GM15510 (cell line): ENCODE data around the gene BNIP2.

Source experiments
- POLR2A ChIP-seq: IDR thresholded peaks from 3 replicates; pipeline ENCODE4 v1.6.1; 2011; ENCODE audit warnings: borderline replicate concordance; ENCODE audit not compliant: insufficient read length; ENCODE audit errors: extremely low read depth

The BNIP2 gene

GRCh38 chr15:59662260-59662659 lies 26.9 kb downstream of the BNIP2 start:
- TF ChIP-seq POLR2A, result no peak

- TF ChIP-seq POLR2A, result no peak
Observed at GRCh38 chr15:59659366-59659765, 29.8 kb downstream of the BNIP2 start.

GRCh38 chr15:59657635-59658125 lies 31.4 kb downstream of the BNIP2 start:
- TF ChIP-seq POLR2A, result no peak

GRCh38 chr15:59656897-59657634 lies 32.1 kb downstream of the BNIP2 start, which contains the start of gene GTF2A2:
Gene GTF2A2 (minus strand): TSS chr15:59657515. CDS start chr15:59652277, 5,238 bp downstream.
- TF ChIP-seq POLR2A, result peak; percentile 71

GRCh38 chr15:59654046-59654445 lies 35.1 kb downstream of the BNIP2 start:
- TF ChIP-seq POLR2A, result no peak

- no peak for TF ChIP-seq POLR2A
Observed at GRCh38 chr15:59649603-59650002, 39.5 kb downstream of the BNIP2 start.

GRCh38 chr15:59647085-59647484 lies 42.0 kb downstream of the BNIP2 start:
- no peak for TF ChIP-seq POLR2A

- no peak for TF ChIP-seq POLR2A
Observed at GRCh38 chr15:59646277-59646676, 42.8 kb downstream of the BNIP2 start.

- TF ChIP-seq POLR2A, result no peak
Observed at GRCh38 chr15:59644756-59645155, 44.4 kb downstream of the BNIP2 start.

- no peak for TF ChIP-seq POLR2A
Observed at GRCh38 chr15:59642351-59642750, 46.8 kb downstream of the BNIP2 start.

- TF ChIP-seq POLR2A, result no peak
Observed at GRCh38 chr15:59636184-59636583, 52.9 kb downstream of the BNIP2 start.

- no peak for TF ChIP-seq POLR2A
Observed at GRCh38 chr15:59632714-59633113, 56.4 kb downstream of the BNIP2 start.

- TF ChIP-seq POLR2A, result no peak
Observed at GRCh38 chr15:59622289-59622688, 66.8 kb downstream of the BNIP2 start.

GRCh38 chr15:59618406-59618805 lies 70.7 kb downstream of the BNIP2 start:
- no peak for TF ChIP-seq POLR2A

GRCh38 chr15:59616379-59616778 lies 72.7 kb downstream of the BNIP2 start:
- TF ChIP-seq POLR2A, result no peak

- no peak for TF ChIP-seq POLR2A
Observed at GRCh38 chr15:59615661-59616060, 73.5 kb downstream of the BNIP2 start.
